H1 (cell line): Measurements from ENCODE around the gene RASGRP4. TPM values are rescaled to one million over a fixed set of nuclear protein-coding genes. Genes with fewer than 3 reads are reported as not detected.

Source experiments
- CTCF ChIA-PET: fragments of 300-600 bp; sonication (Branson Sonifier 250); formaldehyde crosslinking; loops from one replicate; lab custom pipeline; 2021; ENCODE audit not compliant: partially characterized antibody; lab: Charles Lee
- POLR2A ChIA-PET: fragments of 300-600 bp; sonication (Branson Sonifier 250); formaldehyde crosslinking; loops from one replicate; lab custom pipeline; 2021; ENCODE audit warnings: inconsistent platforms; ENCODE audit not compliant: partially characterized antibody; lab: Charles Lee
- DNase-seq, 2 experiments: peaks; one replicate each; pipeline versions ENCODE4 v3.0.0 to v3.0.0-alpha.2; 2010 to 2022; ENCODE audit warnings: low spot score in 2 of 2, low read depth in 1 of 2, mixed read lengths in 1 of 2
- FAIRE-seq: peaks from 2 replicates; lab custom pipeline; 2011; peaks lifted over from hg19 to GRCh38; lab: Jason Lieb, UNC
- H2AFZ ChIP-seq: 2 replicates; pipeline ENCODE4 v1.8.1; 2012; ENCODE audit warnings: low read length, inconsistent platforms
- H2AK5ac ChIP-seq: 2 replicates; pipeline ENCODE4 v1.6.1; 2013; ENCODE audit warnings: low read depth, low read length
- H2BK120ac ChIP-seq: replicated peaks from 2 replicates; pipeline ENCODE3; 2013; ENCODE audit warnings: low read depth, low read length, inconsistent platforms
- H2BK12ac ChIP-seq: 2 replicates; pipeline ENCODE4 v1.6.1; 2013; ENCODE audit warnings: low read depth, low read length
- H2BK15ac ChIP-seq: 2 replicates; pipeline ENCODE4 v1.6.1; 2013; ENCODE audit warnings: low read length
- H2BK20ac ChIP-seq: 2 replicates; pipeline ENCODE4 v1.6.1; 2013; ENCODE audit warnings: low read length
- H2BK5ac ChIP-seq: 2 replicates; pipeline ENCODE4 v1.6.1; 2013; ENCODE audit warnings: low read depth, low read length
- H3K14ac ChIP-seq: 2 replicates; pipeline ENCODE4 v1.6.1; 2013; ENCODE audit warnings: inconsistent platforms; ENCODE audit not compliant: insufficient read length
- H3K18ac ChIP-seq: 2 replicates; pipeline ENCODE4 v1.6.1; 2013; ENCODE audit warnings: low read length; ENCODE audit errors: extremely low read depth
- H3K23ac ChIP-seq: 2 replicates; pipeline ENCODE4 v1.6.1; 2013; ENCODE audit warnings: inconsistent platforms; ENCODE audit not compliant: insufficient read length
- H3K23me2 ChIP-seq: 2 replicates; pipeline ENCODE4 v1.6.1; 2013; ENCODE audit warnings: low read depth, low read length
- H3K27ac ChIP-seq: 2 replicates; pipeline ENCODE4 v1.6.1; 2011; ENCODE audit warnings: low read depth, low read length, inconsistent platforms
- H3K27me3 ChIP-seq, 4 experiments: replicated peaks in 1 of 4; 1 replicate in 1 of 4; 2 replicates in 3 of 4; pipeline versions ENCODE4 v1.6.1 to v1.8.1; 2011 to 2013; ENCODE audit warnings: low read length in 3 of 4, mild to moderate bottlenecking in 3 of 4, inconsistent platforms in 2 of 4, mixed read lengths in 2 of 4, moderate library complexity in 1 of 4; ENCODE audit not compliant: control insufficient read depth in 3 of 4, insufficient read depth in 3 of 4; ENCODE audit errors: extremely low read depth in 1 of 4
- H3K36me3 ChIP-seq, 4 experiments: 2 replicates each; pipeline versions ENCODE4 v1.6.1 to v1.8.1; 2011 to 2013; ENCODE audit warnings: mild to moderate bottlenecking in 4 of 4, low read length in 3 of 4, moderate library complexity in 2 of 4, control low read depth in 1 of 4, inconsistent platforms in 1 of 4; ENCODE audit not compliant: insufficient read depth in 4 of 4, control insufficient read depth in 2 of 4
- H3K4ac ChIP-seq: replicated peaks from 2 replicates; pipeline ENCODE3; 2013; ENCODE audit warnings: low read length, low read depth, mixed read lengths, inconsistent platforms; ENCODE audit not compliant: insufficient read length
- H3K4me1 ChIP-seq, 4 experiments: replicated peaks in 1 of 4; 1 replicate in 1 of 4; 2 replicates in 3 of 4; pipeline versions ENCODE4 v1.6.1 to v1.8.1; 2011 to 2013; ENCODE audit warnings: low read length in 3 of 4, inconsistent platforms in 2 of 4, mixed read lengths in 1 of 4; ENCODE audit not compliant: insufficient read depth in 4 of 4, control insufficient read depth in 3 of 4
- H3K4me2 ChIP-seq, 2 experiments: 2 replicates each; pipeline versions ENCODE4 v1.6.1 to v1.8.1; 2011 to 2013; ENCODE audit warnings: low read depth in 2 of 2, low read length in 2 of 2, control low read depth in 1 of 2, inconsistent platforms in 1 of 2, mild to moderate bottlenecking in 1 of 2; ENCODE audit not compliant: insufficient read depth in 1 of 2
- H3K4me3 ChIP-seq, 4 experiments: fragments of 200-600, 300-600 bp in 1 of 4; sonication (generic), shearing (Covaris generic), sonication (Bioruptor Twin) in 1 of 4; 2 replicates each; pipeline versions ENCODE4 v1.5.1 to v1.8.1; 2011 to 2016; ENCODE audit warnings: low read length in 4 of 4, low read depth in 3 of 4, control low read depth in 2 of 4, inconsistent platforms in 2 of 4, mild to moderate bottlenecking in 2 of 4, mixed read lengths in 1 of 4, moderate library complexity in 1 of 4; ENCODE audit not compliant: insufficient read depth in 2 of 4; ENCODE audit errors: extremely low read depth in 1 of 4
- H3K56ac ChIP-seq: replicated peaks from 2 replicates; pipeline ENCODE3; 2013; ENCODE audit warnings: low read depth, mild to moderate bottlenecking, mixed read lengths, low read length, inconsistent platforms; ENCODE audit not compliant: insufficient read length
- H3K79me1 ChIP-seq: 2 replicates; pipeline ENCODE4 v1.6.1; 2013; ENCODE audit warnings: low read depth, low read length, control low read depth
- H3K79me2 ChIP-seq, 2 experiments: 2 replicates each; pipeline versions ENCODE4 v1.6.1 to v1.8.1; 2012 to 2013; ENCODE audit warnings: low read length in 2 of 2, mild to moderate bottlenecking in 2 of 2, inconsistent platforms in 1 of 2; ENCODE audit not compliant: insufficient read depth in 2 of 2, control insufficient read depth in 1 of 2
- H3K9ac ChIP-seq, 4 experiments: replicated peaks in 1 of 4; 1 replicate in 1 of 4; 2 replicates in 3 of 4; pipeline versions ENCODE4 v1.6.1 to v1.8.1; 2011 to 2013; ENCODE audit warnings: low read depth in 3 of 4, low read length in 3 of 4, control low read depth in 2 of 4, mild to moderate bottlenecking in 2 of 4, moderate library complexity in 2 of 4, inconsistent platforms in 1 of 4; ENCODE audit errors: extremely low read depth in 1 of 4
- H3K9me3 ChIP-seq, 2 experiments: 2 replicates each; pipeline versions ENCODE4 v1.6.1 to v1.8.1; 2012 to 2013; ENCODE audit warnings: mild to moderate bottlenecking in 2 of 2, moderate library complexity in 2 of 2, control low read depth in 1 of 2, inconsistent platforms in 1 of 2, low read depth in 1 of 2, low read length in 1 of 2, mixed read lengths in 1 of 2; ENCODE audit not compliant: insufficient read depth in 2 of 2
- H4K20me1 ChIP-seq, 2 experiments: replicated peaks in 1 of 2; 2 replicates each; pipeline versions ENCODE3 to v1.8.1; 2011 to 2013; ENCODE audit warnings: inconsistent platforms in 2 of 2, low read length in 2 of 2, mild to moderate bottlenecking in 1 of 2; ENCODE audit not compliant: insufficient read depth in 2 of 2, control insufficient read depth in 1 of 2
- H4K5ac ChIP-seq: 2 replicates; pipeline ENCODE4 v1.6.1; 2013; ENCODE audit warnings: low read length, low read depth, mixed read lengths, inconsistent platforms; ENCODE audit not compliant: insufficient read length
- H4K8ac ChIP-seq: 2 replicates; pipeline ENCODE4 v1.8.0; 2013; ENCODE audit warnings: mild to moderate bottlenecking, moderate library complexity, low read length, inconsistent platforms; ENCODE audit not compliant: insufficient read depth; ENCODE audit errors: extremely low read depth
- H4K91ac ChIP-seq: replicated peaks from 2 replicates; pipeline ENCODE3; 2013; ENCODE audit warnings: low read length, mixed read lengths, inconsistent platforms; ENCODE audit not compliant: insufficient read length
- NANOG ChIP-seq: IDR thresholded peaks from 2 replicates; pipeline ENCODE4 v1.6.1; 2011; ENCODE audit warnings: low read length, low read depth, mild to moderate bottlenecking, inconsistent platforms; ENCODE audit not compliant: insufficient read depth, poor library complexity, severe bottlenecking
- NRF1 ChIP-seq: IDR thresholded peaks from 2 replicates; pipeline ENCODE4 v1.6.1; 2011; ENCODE audit warnings: mild to moderate bottlenecking, low read depth, low read length, improper control_type of control experiment
- SP4 ChIP-seq: IDR thresholded peaks from 2 replicates; pipeline ENCODE4 v1.6.1; 2012; ENCODE audit warnings: low read length, inconsistent platforms
- WGBS, 2 experiments: shearing (Covaris generic) in 1 of 2; methylation state at CpG; one replicate each; pipeline versions ENCODE4 v1.1.6 to v1.1.7; 2013 to 2015; ENCODE audit warnings: low lambda C conversion rate in 2 of 2, mixed read lengths in 2 of 2, inconsistent platforms in 1 of 2, low coverage in 1 of 2, missing lambda C conversion rate in 1 of 2; ENCODE audit not compliant: insufficient replicate concordance in 2 of 2, insufficient coverage in 1 of 2, insufficient read length in 1 of 2; ENCODE audit errors: extremely low coverage in 1 of 2, missing lambda C conversion rate in 1 of 2; 5-methylcytosine and 5-hydroxymethylcytosine counted together
- polyA plus RNA-seq, 7 experiments: library from polyadenylated mRNA; depleted of rRNA in 3 of 7; stranded (reverse) in 5 of 7; unstranded in 2 of 7; fragments of >200 nt in 5 of 7; fragments of 200-250 nt in 2 of 7; gene quantifications; 1 replicate in 5 of 7; 2 replicates in 1 of 7; 4 replicates in 1 of 7; pipeline versions ENCODE4 v1.2.1 to v1.2.3, GENCODE V29; 2011 to 2013; ENCODE audit warnings: missing spikeins in 2 of 7, mixed read lengths in 2 of 7
- total RNA-seq: library from RNA; stranded (reverse); fragmentation: NEBNext Ultra II Directional; extraction: Animal tissue kit (Norgen Biotek cat#: 25700); gene quantifications from 2 replicates; pipeline ENCODE4 v1.2.1, GENCODE V29; 2021

Gene RASGRP4
- total and polyA plus RNA-seq, 2 of the 8 experiments (the other 6 are each of a cell fraction or from before 2014, with no cell fraction given), result 1.9 to 3.1 TPM

DNA sequence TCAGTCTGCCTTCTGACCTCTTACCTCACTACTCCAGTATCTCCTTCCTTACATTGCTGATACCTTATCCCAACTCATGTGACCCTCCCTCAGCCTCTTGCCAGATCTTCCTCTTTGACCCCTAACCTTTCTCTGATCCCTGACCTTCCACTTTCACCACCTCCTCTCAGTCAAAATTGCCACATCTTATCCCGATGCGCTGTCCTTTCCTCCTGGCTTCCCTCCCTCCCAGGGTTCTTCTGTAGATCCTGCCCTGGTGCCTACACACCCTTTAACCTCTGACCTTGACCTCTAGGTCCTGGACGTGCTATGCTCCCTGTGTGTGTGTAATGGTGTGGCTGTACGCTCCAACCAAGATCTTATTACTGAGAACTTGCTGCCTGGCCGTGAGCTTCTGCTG lies 31.2 kb upstream of the RASGRP4 start:
- Histone ChIP-seq H3K9ac (no peak overlapping the region), H3K9me3 (no peaks in the 10 kb centered on the region), H3K4me1 (peaks cover 0 to 5% (median 2%) of the 10 kb centered on the region in 4 experiments; a peak in 5 of 7 replicates), H2AFZ (no peak overlapping the region), H2BK120ac (no peak overlapping the region), H3K36me3 (peaks cover 19 to 43% (median 33%) of the 10 kb centered on the region in 4 experiments), H3K56ac (no peak overlapping the region), H3K27me3 (no peaks in the 10 kb centered on the region), H2BK20ac (no peak overlapping the region), H4K8ac (0 out of 2 replicates have a peak overlapping the region, but pooled peaks have one; percentile 53), H3K23ac (no peak overlapping the region), H3K79me2 (no peaks in the 10 kb centered on the region), H4K20me1 (peaks cover 2 to 5% of the 10 kb centered on the region in 2 experiments), H3K4me2 (no peak overlapping the region), H3K79me1 (no peaks in the 10 kb centered on the region), H2BK5ac (no peak overlapping the region), H2AK5ac (no peak overlapping the region), H3K14ac (no peak overlapping the region), H3K23me2 (no peaks in the 10 kb centered on the region; the same call in 1 of the 2 replicates), H3K27ac (no peak overlapping the region), H3K4me3 (no peak overlapping the region), H4K5ac (no peak overlapping the region), H2BK12ac (no peak overlapping the region), H3K18ac (no peak overlapping the region), H2BK15ac (no peak overlapping the region), H4K91ac (no peak overlapping the region), H3K4ac (no peak overlapping the region)
- POLR2A ChIA-PET, result no interaction called here
- FAIRE-seq, result no peak
- no peak for DNase-seq
- TF ChIP-seq NANOG, result no peak
- TF ChIP-seq NRF1, result no peak
- no peak for TF ChIP-seq SP4
- CTCF ChIA-PET, result no interaction called here
- WGBS, 2 experiments, result 93% methylated on average over 5 of the region's 5 CpGs; no CpG with 5 or more reads in 1 of the 2 experiments
